Neural progenitor cell (in vitro differentiated cells): Measurements from ENCODE around the gene BCL2L12.

ENCODE experiments used
- CTCF ChIP-seq: fragments of 200-600 bp; sonication (generic); IDR thresholded peaks from 2 replicates; pipeline ENCODE4 v1.5.1; 2017; ENCODE audit warnings: antibody characterized with exemption, mild to moderate bottlenecking
- EZH2phosphoT487 ChIP-seq: fragments of 200-600 bp; sonication (generic); IDR thresholded peaks from 2 replicates; pipeline ENCODE4 v1.6.1; 2017; ENCODE audit warnings: antibody characterized with exemption

GRCh38 chr19:49642492-49643035, 23.2 kb upstream of the BCL2L12 start:
- TF ChIP-seq EZH2phosphoT487 (no peak), CTCF (no peak)
